Neural progenitor cell (in vitro differentiated cells): Measurements from ENCODE around the gene FAM90A1.
"Not testable (repeated sequence)": the region's sequence is repeated elsewhere in the genome, so short reads cannot be mapped to it uniquely, and the experiment has no call there.

Experiments
- CTCF ChIP-seq: fragments of 200-600 bp; sonication (generic); IDR thresholded peaks from 2 replicates; pipeline ENCODE4 v1.5.1; 2017; ENCODE audit warnings: antibody characterized with exemption, mild to moderate bottlenecking
- EZH2 ChIP-seq: fragments of 200-600 bp; sonication (generic); IDR thresholded peaks from 2 replicates; pipeline ENCODE4 v1.6.1; 2017; ENCODE audit warnings: antibody characterized with exemption, mild to moderate bottlenecking, moderate library complexity

GRCh38 chr12:8227732-8228077 is 287 bp upstream of the FAM90A1 start:
- not testable (repeated sequence) for TF ChIP-seq CTCF, EZH2
